Activated CD4-positive, alpha-beta memory T cell treated with anti-CD3 and anti-CD28 coated beads for 36 hours (primary cell): ENCODE results near the gene GNAZ. TPM values are rescaled to one million over a fixed set of nuclear protein-coding genes. Genes with fewer than 3 reads are reported as not detected.
"Not testable (repeated sequence)": the region's sequence is repeated elsewhere in the genome, so short reads cannot be mapped to it uniquely, and the experiment has no call there.

ENCODE experiments used
- CTCF ChIA-PET: fragments of 350-600 bp; sonication (Branson Sonifier 250); formaldehyde crosslinking; loops from one replicate; lab custom pipeline; 2021; ENCODE audit warnings: antibody characterized with exemption, inconsistent platforms; lab: Charles Lee
- POLR2A ChIA-PET: fragments of 350-600 bp; sonication (Branson Sonifier 250); formaldehyde crosslinking; loops from one replicate; lab custom pipeline; 2021; ENCODE audit warnings: antibody characterized with exemption; lab: Charles Lee
- DNase-seq: peaks from one replicate; pipeline ENCODE4 v3.0.0-alpha.2; 2020
- H3K27ac Mint-ChIP-seq: one replicate; pipeline ENCODE4 v1.8.0; 2021; ENCODE audit warnings: mixed read lengths
- H3K27me3 Mint-ChIP-seq: one replicate; pipeline ENCODE4 v1.8.0; 2021; ENCODE audit warnings: mixed read lengths
- H3K36me3 Mint-ChIP-seq: one replicate; pipeline ENCODE4 v1.8.0; 2021; ENCODE audit warnings: mixed read lengths
- H3K4me1 Mint-ChIP-seq: one replicate; pipeline ENCODE4 v1.8.0; 2021; ENCODE audit warnings: low read depth, mixed read lengths
- H3K4me3 Mint-ChIP-seq: one replicate; pipeline ENCODE4 v1.8.0; 2021; ENCODE audit warnings: mild to moderate bottlenecking, mixed read lengths
- H3K9me3 Mint-ChIP-seq: one replicate; pipeline ENCODE4 v1.8.0; 2021; ENCODE audit warnings: mixed read lengths
- intact Hi-C: fragments of 100-400 bp; cut with micrococcal nuclease; formaldehyde crosslinking; loops from one replicate; pipeline ENCODE4 v1.15.1; 2023
- total RNA-seq, 2 experiments: library from RNA; stranded (reverse); gene quantifications; one replicate each; pipeline ENCODE4 v1.2.3, GENCODE V29; 2021

GNAZ gene
- total RNA-seq, 2 experiments from 2014 or later = 1.6 to 2.2 TPM

DNA sequence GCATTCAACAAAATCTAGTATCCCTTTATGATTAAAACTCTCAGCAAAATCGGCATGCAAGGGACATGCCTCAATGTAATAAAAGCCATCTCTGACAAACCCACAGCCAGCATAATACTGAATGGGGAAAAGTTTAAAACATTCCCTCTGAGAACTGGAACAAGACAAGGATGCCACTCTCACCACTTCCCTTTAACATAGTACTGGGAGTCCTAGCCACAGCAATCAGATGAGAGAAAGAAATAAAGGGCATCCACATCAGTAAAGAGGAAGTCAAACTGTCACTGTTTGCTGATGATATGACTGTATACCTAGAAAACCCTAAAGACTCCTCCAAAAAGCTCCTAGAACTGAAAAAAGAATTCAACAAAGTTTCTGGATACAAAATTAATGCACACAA, 19.8 kb upstream of the GNAZ start:
- H3K4me3 Mint-ChIP-seq, H3K36me3 Mint-ChIP-seq, POLR2A ChIA-PET, H3K27ac Mint-ChIP-seq, CTCF ChIA-PET, DNase-seq, H3K9me3 Mint-ChIP-seq, H3K4me1 Mint-ChIP-seq, intact Hi-C loops: not testable (repeated sequence)
- H3K27me3 Mint-ChIP-seq = peaks cover 25% of the 10 kb centered on the region

DNA sequence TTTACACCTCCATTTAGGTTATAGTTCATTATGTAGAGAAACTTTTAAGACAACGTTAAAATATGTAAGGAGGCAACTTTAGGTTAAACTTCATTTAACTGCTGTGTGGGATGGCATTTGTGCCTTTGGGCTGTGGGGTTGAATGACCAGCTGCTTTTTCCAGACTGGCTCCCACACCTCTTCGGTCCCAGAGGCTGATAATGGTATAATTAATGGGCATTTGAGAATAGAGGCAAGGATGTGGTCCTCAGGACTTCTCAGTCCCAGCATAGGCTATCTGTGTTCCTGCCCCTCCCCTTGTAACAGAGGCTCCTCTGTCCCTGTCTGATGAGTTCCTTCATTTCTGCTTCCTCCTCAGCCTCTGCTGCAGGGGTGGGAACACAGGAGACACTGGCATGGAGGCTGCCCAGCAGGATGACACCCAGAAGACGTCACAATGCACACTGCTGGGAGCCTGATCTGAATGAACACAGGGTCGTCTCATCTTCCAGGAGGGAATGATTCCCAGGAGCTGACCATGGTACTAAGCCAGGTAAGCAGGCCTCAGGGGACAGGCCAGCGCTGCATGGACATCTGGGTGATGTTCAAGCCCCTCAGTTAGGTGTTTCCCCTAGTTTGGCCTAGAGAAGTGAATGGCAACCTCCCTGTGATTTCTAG, 17.1 kb upstream of the GNAZ start:
- CTCF ChIA-PET = no interaction called here
- peaks cover 3% of the 10 kb centered on the region for H3K36me3 Mint-ChIP-seq
- no peak for DNase-seq

DNA sequence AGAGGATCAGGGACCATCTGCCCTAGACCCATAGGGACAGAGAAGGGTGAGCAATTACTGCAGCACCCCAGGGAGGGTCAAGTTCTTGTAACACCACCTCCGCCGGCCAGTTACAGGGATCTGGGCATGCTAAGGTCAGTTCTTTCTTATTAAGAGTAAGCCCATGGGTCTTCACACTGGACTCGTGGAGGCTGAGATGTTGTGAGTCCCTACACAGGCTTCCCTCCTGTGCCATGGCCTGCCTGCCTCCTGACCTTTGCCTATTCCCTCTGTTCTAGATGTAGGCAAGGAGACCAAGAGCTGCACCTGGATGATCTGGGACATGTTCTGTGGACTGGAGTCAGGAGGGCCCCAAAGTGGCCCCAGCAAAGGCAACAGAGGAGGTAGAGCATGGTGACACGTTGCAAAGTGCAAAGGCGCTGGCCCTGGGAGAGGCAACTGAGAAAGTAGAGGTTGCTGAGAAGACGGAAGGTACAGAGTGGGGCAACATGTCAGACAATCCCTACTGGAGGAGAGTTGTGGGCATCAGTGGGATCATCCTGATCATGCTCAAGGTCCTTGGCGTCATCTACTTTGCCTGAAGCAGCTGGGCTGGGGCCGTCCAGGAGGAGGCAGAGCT, 16.3 kb upstream of the GNAZ start:
- H3K27ac Mint-ChIP-seq = no peak overlapping the region

More for the DNA sequence above, 17.1 kb upstream of the GNAZ start:
- Mint-ChIP-seq H3K9me3 (peaks cover 7% of the 10 kb centered on the region), H3K27me3 (peaks cover 14% of the 10 kb centered on the region), H3K27ac (no peak overlapping the region), H3K4me3 (no peak overlapping the region), H3K4me1 (no peaks in the 10 kb centered on the region)
- POLR2A ChIA-PET = no interaction called here
- intact Hi-C loops = no loop called here

DNA sequence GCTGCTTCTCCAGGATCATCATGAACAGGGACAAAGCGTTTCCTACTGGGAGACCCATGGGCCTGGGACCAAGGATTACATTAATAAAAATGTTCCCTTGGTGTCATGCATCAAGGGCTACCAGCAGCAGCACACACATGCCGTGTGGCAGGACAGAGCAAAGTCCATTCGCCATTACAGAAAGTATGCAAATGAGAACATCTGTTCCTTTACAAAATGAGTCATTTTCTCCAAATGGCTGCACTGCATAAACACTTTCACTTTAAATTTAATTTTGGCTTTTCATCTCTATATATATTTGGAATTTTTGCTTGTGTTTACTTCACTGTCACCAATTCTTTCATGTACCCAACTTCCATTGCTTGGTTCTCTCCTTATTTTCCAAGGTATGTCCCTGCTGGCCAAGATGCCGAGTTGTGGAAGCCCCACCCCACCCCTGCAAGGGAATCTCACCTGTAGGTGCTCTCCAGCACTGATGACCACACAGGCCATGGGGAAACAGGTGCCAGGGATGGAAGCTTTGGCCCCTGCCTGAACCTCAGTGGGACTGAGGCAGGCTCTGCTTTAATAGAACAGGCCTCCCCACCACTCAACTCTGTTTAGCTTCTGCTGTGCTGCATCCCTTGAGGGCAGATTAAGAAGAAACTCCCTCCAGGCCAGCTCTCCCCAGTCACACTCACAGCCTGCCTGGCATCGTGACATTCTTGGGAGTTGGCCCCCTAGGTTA, 15.6 kb upstream of the GNAZ start:
- no peak overlapping the region for H3K4me3 Mint-ChIP-seq
- POLR2A ChIA-PET = no interaction called here

More for the DNA sequence above, 16.3 kb upstream of the GNAZ start:
- POLR2A ChIA-PET = no interaction called here
- Mint-ChIP-seq H3K27me3 (peaks cover 10% of the 10 kb centered on the region), H3K9me3 (peaks cover 7% of the 10 kb centered on the region), H3K4me3 (no peak overlapping the region), H3K36me3 (peaks cover 3% of the 10 kb centered on the region), H3K4me1 (no peaks in the 10 kb centered on the region)
- intact Hi-C loops = no loop called here
- CTCF ChIA-PET = no interaction called here
- no peak for DNase-seq

DNA sequence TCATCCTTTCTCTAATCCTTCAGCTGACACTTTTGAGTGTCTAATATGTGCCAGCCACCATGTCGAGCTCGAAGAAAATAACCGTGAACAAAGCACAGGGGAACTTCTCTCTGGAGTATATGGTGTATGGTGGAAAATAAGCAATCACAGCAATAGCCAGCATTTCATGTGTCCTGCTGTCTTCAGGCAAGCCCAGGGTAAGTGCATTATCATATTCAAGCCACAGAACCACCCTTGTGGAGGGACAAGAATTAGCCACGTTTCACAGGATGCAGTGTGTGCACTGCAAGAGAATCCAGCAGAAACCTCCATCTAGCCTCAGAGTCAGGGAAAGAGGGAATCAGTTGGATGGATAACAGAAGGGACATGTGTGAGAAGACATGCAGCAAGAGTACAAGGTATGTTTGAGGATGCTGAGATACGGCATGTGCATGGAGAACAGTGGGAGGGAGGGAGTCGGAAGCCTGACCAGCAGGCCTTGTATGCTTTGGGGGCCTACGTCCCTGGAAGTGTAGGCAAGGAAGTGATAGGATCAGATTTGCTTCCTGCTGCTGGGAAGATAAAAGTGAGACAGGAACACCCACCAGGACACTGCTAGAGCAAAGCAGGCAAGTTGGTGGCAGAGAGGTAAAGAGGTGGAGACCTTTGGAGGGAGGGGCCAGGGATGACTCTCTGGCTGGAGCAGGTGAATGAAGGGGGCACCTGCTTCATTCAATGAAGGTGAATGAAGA, 14.7 kb upstream of the GNAZ start:
- Mint-ChIP-seq H3K36me3 (peaks cover 3% of the 10 kb centered on the region), H3K4me1 (no peaks in the 10 kb centered on the region), H3K4me3 (no peak overlapping the region), H3K9me3 (peaks cover 7% of the 10 kb centered on the region), H3K27ac (no peak overlapping the region), H3K27me3 (peaks cover 5% of the 10 kb centered on the region)
- DNase-seq = peak; percentile 3
- ChIA-PET POLR2A (no interaction called here), CTCF (interaction anchor here (0.9 kb wide), 1 partner anchor 16 kb away, joined by 3 read pairs; no protein-coding TSS in a partner anchor)
- intact Hi-C loops = no loop called here

More for the DNA sequence above, 15.6 kb upstream of the GNAZ start:
- peaks cover 5% of the 10 kb centered on the region for H3K27me3 Mint-ChIP-seq
- peaks cover 7% of the 10 kb centered on the region for H3K9me3 Mint-ChIP-seq
- CTCF ChIA-PET = interaction anchor here (0.9 kb wide), 1 partner anchor 17 kb away, joined by 3 read pairs; no protein-coding TSS in a partner anchor
- no peaks in the 10 kb centered on the region for H3K4me1 Mint-ChIP-seq
- peaks cover 3% of the 10 kb centered on the region for H3K36me3 Mint-ChIP-seq
- peak; percentile 9 for DNase-seq
- intact Hi-C loops = no loop called here
- no peak overlapping the region for H3K27ac Mint-ChIP-seq

DNA sequence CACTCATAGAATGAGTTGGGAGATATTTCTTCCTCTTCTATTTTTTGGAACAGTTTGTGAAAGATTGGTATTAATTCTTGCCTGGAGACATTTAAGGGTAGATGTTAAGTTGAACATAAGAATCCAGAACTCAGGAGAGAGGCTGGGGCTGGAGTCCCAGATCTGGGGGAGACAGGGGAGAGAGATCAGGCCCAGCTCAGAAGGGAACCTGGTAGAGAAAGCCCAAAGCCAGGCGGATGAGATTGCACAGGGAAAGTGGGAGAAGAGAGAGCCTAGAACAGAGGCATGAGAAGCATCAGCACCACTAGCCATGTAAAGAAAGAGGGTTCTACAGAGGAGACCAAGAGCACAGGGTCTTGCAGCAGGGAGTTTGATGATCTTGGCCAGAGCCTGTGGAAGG, 13.0 kb upstream of the GNAZ start:
- CTCF ChIA-PET = interaction anchor here (1.6 kb wide), 1 partner anchor 97 kb away, joined by 6 read pairs; no protein-coding TSS in a partner anchor
- no peak for DNase-seq
- H3K27me3 Mint-ChIP-seq = peaks cover 4% of the 10 kb centered on the region
- no peak overlapping the region for H3K4me3 Mint-ChIP-seq
- H3K9me3 Mint-ChIP-seq = peaks cover 7% of the 10 kb centered on the region
- POLR2A ChIA-PET = no interaction called here
- intact Hi-C loops = no loop called here
- peaks cover 3% of the 10 kb centered on the region for H3K36me3 Mint-ChIP-seq
- no peaks in the 10 kb centered on the region for H3K4me1 Mint-ChIP-seq
- no peak overlapping the region for H3K27ac Mint-ChIP-seq

DNA sequence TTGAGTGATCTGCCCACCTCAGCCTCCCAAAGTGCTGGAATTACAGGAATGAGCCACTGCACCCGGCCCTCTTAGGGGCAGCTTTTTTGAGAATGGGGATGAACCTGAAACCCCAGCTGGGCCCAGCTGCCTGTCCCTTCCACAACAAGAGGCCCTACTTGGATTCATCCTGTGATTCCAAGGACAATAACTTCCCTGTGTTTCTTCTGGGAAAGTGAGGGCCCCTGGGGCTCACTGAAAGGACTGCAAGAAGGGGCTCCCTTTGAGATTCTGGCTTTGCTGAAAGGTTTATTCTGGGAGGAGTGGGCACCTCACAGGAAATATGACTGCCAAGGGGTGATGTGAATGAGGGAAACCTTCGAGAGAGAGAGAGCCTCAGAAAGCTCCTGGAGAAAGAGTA, 12.3 kb upstream of the GNAZ start:
- peaks cover 3% of the 10 kb centered on the region for H3K36me3 Mint-ChIP-seq
- intact Hi-C loops = no loop called here
- no peaks in the 10 kb centered on the region for H3K4me1 Mint-ChIP-seq
- peaks cover 7% of the 10 kb centered on the region for H3K9me3 Mint-ChIP-seq
- CTCF ChIA-PET = interaction anchor here (1.6 kb wide), 1 partner anchor 98 kb away, joined by 6 read pairs; no protein-coding TSS in a partner anchor
- peaks cover 4% of the 10 kb centered on the region for H3K27me3 Mint-ChIP-seq
- no peak overlapping the region for H3K4me3 Mint-ChIP-seq
- no peak for DNase-seq
- POLR2A ChIA-PET = no interaction called here
- H3K27ac Mint-ChIP-seq = no peak overlapping the region

DNA sequence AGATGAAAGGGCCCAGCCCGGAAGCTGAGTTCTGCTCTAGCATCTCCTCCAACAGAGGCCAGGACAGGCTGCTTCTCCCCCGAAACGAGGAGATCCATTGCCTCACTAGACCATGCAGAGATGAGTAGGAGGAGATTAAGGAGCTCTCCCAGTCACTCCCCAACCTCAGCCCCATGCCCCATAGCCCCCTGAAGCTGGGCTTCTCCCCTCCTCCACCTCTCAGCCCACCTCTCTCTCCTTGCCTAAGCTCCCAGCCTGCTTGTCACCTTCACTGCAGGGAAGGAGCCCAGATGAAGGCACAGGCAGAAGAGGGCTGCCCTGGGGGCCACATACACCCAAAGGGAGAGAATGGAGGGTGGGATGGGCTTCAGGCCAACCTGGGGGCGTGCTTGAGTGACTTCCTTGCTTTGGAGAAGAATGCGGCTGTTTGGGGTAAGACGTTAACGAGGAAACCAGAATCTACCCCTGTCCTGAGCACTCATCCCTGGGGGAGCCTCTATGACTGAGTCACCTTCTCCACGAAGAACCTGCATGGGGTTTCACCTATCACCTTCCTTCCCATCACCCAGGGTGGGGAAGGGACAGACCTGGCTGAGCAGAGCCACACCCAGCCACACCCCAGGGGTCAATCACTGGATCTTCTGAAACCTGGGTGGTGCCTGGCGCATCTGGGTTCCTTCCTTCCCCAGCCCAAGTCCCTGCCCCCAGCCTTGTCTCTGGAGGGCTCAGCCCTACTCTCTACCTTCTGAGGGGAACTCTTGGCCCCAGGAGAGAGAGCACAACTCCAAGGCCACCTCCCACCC, 11.6 kb upstream of the GNAZ start:
- no peaks in the 10 kb centered on the region for H3K4me1 Mint-ChIP-seq
- ChIA-PET POLR2A (no interaction called here), CTCF (interaction anchor here (1.6 kb wide), 1 partner anchor 99 kb away, joined by 6 read pairs; no protein-coding TSS in a partner anchor)
- H3K27ac Mint-ChIP-seq = no peak overlapping the region
- DNase-seq = peak; percentile 3
- no peak overlapping the region for H3K4me3 Mint-ChIP-seq
- H3K36me3 Mint-ChIP-seq = peaks cover 3% of the 10 kb centered on the region
- H3K27me3 Mint-ChIP-seq = peaks cover 1% of the 10 kb centered on the region
- peaks cover 7% of the 10 kb centered on the region for H3K9me3 Mint-ChIP-seq
- intact Hi-C loops = no loop called here

DNA sequence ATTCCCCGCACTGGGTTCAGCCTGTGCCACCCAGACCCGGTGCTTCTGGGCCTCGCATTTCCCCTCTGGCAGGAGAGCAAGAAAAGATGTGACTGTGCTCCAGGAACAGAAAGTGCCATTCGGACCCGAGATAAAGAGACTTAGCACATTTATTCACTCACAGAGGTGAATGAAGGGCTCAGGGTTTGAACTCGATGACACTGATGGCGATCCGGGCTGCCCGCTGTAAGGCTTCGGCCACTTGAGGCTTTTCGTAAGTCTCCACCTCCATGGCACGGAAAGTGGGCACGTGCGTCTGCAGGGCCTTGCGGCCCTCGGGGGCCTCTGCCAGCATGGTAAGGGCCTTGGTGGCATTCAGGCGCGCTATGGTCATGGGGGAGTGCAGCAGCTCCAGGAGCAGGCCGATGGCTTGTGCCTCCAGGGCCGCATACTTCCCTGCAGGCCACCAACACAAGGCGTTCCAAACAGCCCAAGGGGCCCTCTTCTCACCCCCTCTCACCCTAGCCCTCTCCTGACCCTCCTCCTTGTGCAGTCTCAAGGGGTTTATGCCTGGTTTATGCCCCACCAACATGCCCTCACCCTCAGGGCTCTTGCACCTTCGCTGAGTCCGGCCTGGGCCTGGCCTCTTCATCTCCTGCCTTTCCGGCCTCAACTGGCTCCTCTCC, 10.9 kb upstream of the GNAZ start:
- POLR2A ChIA-PET = no interaction called here
- H3K27me3 Mint-ChIP-seq = no peaks in the 10 kb centered on the region

DNA sequence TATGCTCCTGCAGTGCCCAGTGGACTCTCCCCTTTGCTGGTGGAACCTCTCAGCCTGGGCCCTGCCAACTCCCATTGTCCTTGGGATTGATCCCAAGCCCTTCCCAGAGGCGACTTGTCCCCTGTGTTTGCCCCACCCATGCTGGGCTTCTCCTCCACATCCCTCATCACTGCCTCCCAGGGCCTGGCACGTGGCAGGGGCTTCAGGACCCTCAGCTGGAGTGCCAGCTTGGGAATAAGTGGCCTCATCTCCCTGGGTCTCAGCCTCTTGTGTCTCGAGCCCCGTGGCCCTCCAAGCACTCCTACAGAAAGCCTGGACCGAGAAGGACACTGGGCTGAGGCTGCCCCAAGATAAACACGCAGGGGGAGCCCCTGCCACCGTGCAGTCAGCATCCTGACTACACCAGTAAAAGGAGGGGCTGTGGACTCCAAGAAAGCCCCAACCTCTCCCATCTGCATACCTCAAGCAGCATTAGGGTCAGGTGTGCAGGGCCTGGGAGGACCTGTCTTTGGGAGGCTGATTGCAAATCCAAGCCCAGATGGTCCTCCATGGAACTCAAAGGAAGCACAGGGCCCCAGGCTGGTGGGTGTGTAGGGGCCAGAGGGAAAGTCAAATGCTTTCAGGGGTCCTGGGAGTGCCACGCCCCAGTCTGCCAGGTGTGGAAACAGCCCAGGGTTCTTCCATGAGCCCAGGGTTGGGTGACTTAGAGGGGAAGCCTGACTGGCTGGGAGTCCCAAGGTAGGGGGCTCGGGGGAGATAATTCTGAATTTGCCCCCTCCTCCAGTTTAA, 9.5 kb upstream of the GNAZ start:
- Mint-ChIP-seq H3K27ac (no peak overlapping the region), H3K4me3 (no peak overlapping the region), H3K9me3 (peaks cover 7% of the 10 kb centered on the region), H3K36me3 (peaks cover 3% of the 10 kb centered on the region), H3K27me3 (no peaks in the 10 kb centered on the region), H3K4me1 (no peaks in the 10 kb centered on the region)
- ChIA-PET POLR2A (no interaction called here), CTCF (no interaction called here)
- intact Hi-C loops = no loop called here
- peak; percentile 5 for DNase-seq

More for the DNA sequence above, 10.9 kb upstream of the GNAZ start:
- Mint-ChIP-seq H3K27ac (no peak overlapping the region), H3K4me3 (no peak overlapping the region), H3K9me3 (peaks cover 7% of the 10 kb centered on the region), H3K36me3 (peaks cover 3% of the 10 kb centered on the region), H3K4me1 (no peaks in the 10 kb centered on the region)
- CTCF ChIA-PET = no interaction called here
- intact Hi-C loops = no loop called here
- DNase-seq = no peak
